ENCODE results near the gene PPP1R15B. TPM values are rescaled to one million over a fixed set of nuclear protein-coding genes. Genes with fewer than 3 reads are reported as not detected.

The PPP1R15B gene
- total and polyA plus RNA-seq, 2 of the 4 experiments (the other 2 are of a cell fraction), result 14.9 to 15.0 TPM

- intact Hi-C loops (cut with micrococcal nuclease), result no loop called here
- peaks cover 18% of the 10 kb centered on the region for H3K36me3 ChIP-seq (ENCODE audit: control insufficient read depth, insufficient read depth, low read length)
- no TSS peak for BruUV-seq (replicated peaks)
Measured at GRCh38 chr1:204432708-204433107, 21.1 kb upstream of the PPP1R15B start.

More at GRCh38 chr1:204432708-204433107, 21.1 kb upstream of the PPP1R15B start:
- Histone ChIP-seq H2AK9ac (replicated peaks; ENCODE audit: low read depth, low read length, poor library complexity) (no peak overlapping the region), H3K9ac (ENCODE audit: low read depth, low read length) (no peak overlapping the region), H2BK20ac (ENCODE audit: low read depth, low read length) (no peak overlapping the region), H3K9me3 (ENCODE audit: control insufficient read depth, insufficient read depth, low read length) (no peaks in the 10 kb centered on the region), H3K9me1 (ENCODE audit: insufficient read depth, low read length) (no peaks in the 10 kb centered on the region; the same call in 1 of the 2 replicates), H4K8ac (ENCODE audit: low read depth in 2 of 2, low read length in 2 of 2) (no peak overlapping the region), H4K5ac (ENCODE audit: low read depth, low read length) (no peak overlapping the region), H2AFZ (replicated peaks; ENCODE audit: low read length, poor library complexity) (no peak overlapping the region), H2AK5ac (ENCODE audit: low read depth, low read length) (no peak overlapping the region), H3K27ac (ENCODE audit: insufficient read depth, low read length) (no peak overlapping the region), H3K27me3 (ENCODE audit: control insufficient read depth, insufficient read depth, low read length) (no peaks in the 10 kb centered on the region), H4K20me1 (ENCODE audit: insufficient read depth, low read length) (no peaks in the 10 kb centered on the region), H3K4me3 (ENCODE audit: insufficient read depth, low read depth, low read length) (no peak overlapping the region), H3K4ac (ENCODE audit: low read depth, low read length) (no peak overlapping the region), H3K4me2 (ENCODE audit: low read depth, low read length) (no peak overlapping the region), H3K14ac (replicated peaks; ENCODE audit: low read depth, low read length) (no peak overlapping the region), H3K56ac (ENCODE audit: extremely low read depth, insufficient read depth, low read length) (no peak overlapping the region), H3K4me1 (ENCODE audit: control insufficient read depth, insufficient read depth, low read length) (peaks cover 5% of the 10 kb centered on the region; the same call in 1 of the 2 replicates), H3K23ac (ENCODE audit: low read depth, low read length) (no peak overlapping the region), H2BK120ac (ENCODE audit: low read depth, low read length) (no peak overlapping the region), H4K91ac (ENCODE audit: insufficient read depth, low read depth, low read length) (no peak overlapping the region), H3K18ac (ENCODE audit: low read depth, low read length) (no peak overlapping the region), H3K79me1 (ENCODE audit: low read depth in 1 of 2, low read length in 2 of 2) (no peaks in the 10 kb centered on the region), H2BK5ac (ENCODE audit: low read depth, low read length, poor library complexity, severe bottlenecking) (no peak overlapping the region), H2BK15ac (ENCODE audit: low read depth, low read length) (no peak overlapping the region)
- no peak for ATAC-seq (ENCODE audit: low read depth)
- in situ Hi-C loops (cut with MboI; ENCODE audit: low sequenced_read_pairs), result no loop called here
- CTCF ChIA-PET, result interaction anchor here (1.9 to 2.2 kb wide), 2 partner anchors 11 to 14 kb away, joined by 6 to 15 read pairs; no protein-coding TSS in a partner anchor
- POLR2A ChIA-PET (ENCODE audit: unreplicated experiment), result no interaction called here
- TF ChIP-seq RFX5 (IDR thresholded peaks at IDR 0.05; ENCODE audit: low read depth, low read length) (no peak), MXI1 (IDR thresholded peaks at IDR 0.05; ENCODE audit: borderline replicate concordance, low read depth, low read length) (no peak), MAFK (IDR thresholded peaks at IDR 0.05; ENCODE audit: low read depth, low read length) (no peak), ELK1 (IDR thresholded peaks at IDR 0.05; ENCODE audit: borderline replicate concordance, low read depth, low read length) (no peak), USF2 (IDR thresholded peaks at IDR 0.05; ENCODE audit: low read depth, low read length) (no peak), CTCF (conservative IDR thresholded peaks at IDR 0.05; ENCODE audit: low read depth, low read length) (no peak), BHLHE40 (IDR thresholded peaks at IDR 0.05; ENCODE audit: low read depth, low read length) (no peak), CEBPB (IDR thresholded peaks at IDR 0.05; ENCODE audit: low read depth, low read length) (no peak), RCOR1 (IDR thresholded peaks at IDR 0.05; ENCODE audit: insufficient replicate concordance, low read length) (no peak), CHD1 (IDR thresholded peaks at IDR 0.05; ENCODE audit: low read depth, low read length) (no peak), MAZ (IDR thresholded peaks at IDR 0.05; ENCODE audit: borderline replicate concordance, low read depth, low read length) (no peak), SMC3 (IDR thresholded peaks at IDR 0.05; ENCODE audit: low read depth, low read length) (no peak), FOS (IDR thresholded peaks at IDR 0.05; ENCODE audit: low read depth, low read length) (no peak), RAD21 (IDR thresholded peaks at IDR 0.05; ENCODE audit: low read length) (no peak), NFE2L2 (IDR thresholded peaks at IDR 0.05; ENCODE audit: low read depth, low read length) (no peak), POLR2A (IDR thresholded peaks at IDR 0.05; ENCODE audit: low read depth, low read length) (no peak)
- no CpG with 5 or more reads among the region's 2 CpGs for WGBS, 2 experiments (ENCODE audit: extremely low coverage in 2 of 2, insufficient read length in 1 of 2)
- DNase-seq, result no peak
- dilution Hi-C loops (cut with HindIII; ENCODE audit: low sequenced_read_pairs, unreplicated experiment), result no loop called here
